Brain microvascular endothelial cell (primary cell): Measurements from ENCODE around the gene NPC1.
"Not testable (repeated sequence)": the region's sequence is repeated elsewhere in the genome, so short reads cannot be mapped to it uniquely, and the experiment has no call there.

ENCODE experiments used
- DNase-seq: peaks from one replicate; pipeline ENCODE4 v3.0.0-alpha.2; 2020
- H3K27ac ChIP-seq: fragments of 250-450 bp; sonication (Bioruptor Pico); 2 replicates; pipeline ENCODE4 v1.5.1; 2020; ENCODE audit warnings: mild to moderate bottlenecking, moderate library complexity
- H3K27me3 ChIP-seq: fragments of 250-450 bp; sonication (Bioruptor Pico); replicated peaks from 2 replicates; pipeline ENCODE4 v1.5.1; 2020; ENCODE audit warnings: mild to moderate bottlenecking
- H3K36me3 ChIP-seq: fragments of 250-450 bp; sonication (Bioruptor Pico); replicated peaks from 2 replicates; pipeline ENCODE4 v1.5.1; 2020; ENCODE audit warnings: mild to moderate bottlenecking
- H3K4me3 ChIP-seq: 2 replicates; pipeline ENCODE4 v1.5.1; 2011; ENCODE audit warnings: low read depth, mild to moderate bottlenecking, control low read depth, low read length, moderate library complexity
- CTCF ChIP-seq: IDR thresholded peaks from 2 replicates; pipeline ENCODE4 v1.5.1; 2011; ENCODE audit warnings: low read depth, mild to moderate bottlenecking, moderate library complexity, low read length, control low read depth, inconsistent platforms; ENCODE audit errors: missing control alignments
- in situ Hi-C: cut with HindIII; loops from 2 replicates; pipeline ENCODE4 v1.10.0; 2017; ENCODE audit warnings: low sequenced_read_pairs, low pct_ligation_motif_present

The NPC1 gene

GRCh38 chr18:23498117-23498516, 88.2 kb downstream of the NPC1 start:
- no peaks in the 10 kb centered on the region for H3K27me3 ChIP-seq
- in situ Hi-C loops = no loop called here
- H3K36me3 ChIP-seq = no peaks in the 10 kb centered on the region
- no peak overlapping the region for H3K27ac ChIP-seq
- no peak overlapping the region for H3K4me3 ChIP-seq
- DNase-seq = no peak
- no peak for TF ChIP-seq CTCF

GRCh38 chr18:23495723-23496440, 90.4 kb downstream of the NPC1 start:
- no peak for TF ChIP-seq CTCF
- Histone ChIP-seq H3K27ac (no peak overlapping the region), H3K4me3 (no peak overlapping the region), H3K27me3 (no peaks in the 10 kb centered on the region), H3K36me3 (no peaks in the 10 kb centered on the region)
- DNase-seq = no peak
- in situ Hi-C loops = no loop called here

GRCh38 chr18:23494992-23495391, 91.3 kb downstream of the NPC1 start:
- DNase-seq = no peak
- no peak for TF ChIP-seq CTCF
- H3K36me3 ChIP-seq = no peaks in the 10 kb centered on the region
- no peak overlapping the region for H3K4me3 ChIP-seq
- H3K27ac ChIP-seq = no peak overlapping the region
- H3K27me3 ChIP-seq = no peaks in the 10 kb centered on the region
- in situ Hi-C loops = no loop called here

GRCh38 chr18:23493654-23494053, 92.7 kb downstream of the NPC1 start:
- TF ChIP-seq CTCF = no peak
- Histone ChIP-seq H3K36me3 (no peaks in the 10 kb centered on the region), H3K27ac (no peak overlapping the region), H3K27me3 (no peaks in the 10 kb centered on the region), H3K4me3 (no peak overlapping the region)
- no peak for DNase-seq
- in situ Hi-C loops = no loop called here

- in situ Hi-C loops, H3K27ac ChIP-seq: not testable (repeated sequence)
These were observed 96.7 kb downstream of the NPC1 start for GRCh38 chr18:23489586-23489985.

GRCh38 chr18:23487738-23488570, 98.4 kb downstream of the NPC1 start:
- TF ChIP-seq CTCF = no peak
- Histone ChIP-seq H3K27me3 (no peaks in the 10 kb centered on the region), H3K27ac (no peak overlapping the region), H3K4me3 (no peak overlapping the region), H3K36me3 (peaks cover 2% of the 10 kb centered on the region)
- in situ Hi-C loops = no loop called here
- no peak for DNase-seq

More at GRCh38 chr18:23489586-23489985, 96.7 kb downstream of the NPC1 start:
- not testable (repeated sequence) for H3K27me3 ChIP-seq, H3K4me3 ChIP-seq, DNase-seq, H3K36me3 ChIP-seq
